ENCODE results near the gene CEBPB.
"Not testable (repeated sequence)": the region's sequence is repeated elsewhere in the genome, so short reads cannot be mapped to it uniquely, and the experiment has no call there.

CEBPB gene

GRCh38 chr20:50193836-50194421 lies 3.3 kb downstream of the CEBPB start:
- no peak for DNase-seq

GRCh38 chr20:50194422-50194830 lies 3.8 kb downstream of the CEBPB start:
- DNase-seq, result no peak

GRCh38 chr20:50194831-50195523 lies 4.3 kb downstream of the CEBPB start:
- DNase-seq, result no peak

GRCh38 chr20:50195524-50196120 lies 5.0 kb downstream of the CEBPB start:
- DNase-seq, result no peak

GRCh38 chr20:50196248-50196647 lies 5.6 kb downstream of the CEBPB start:
- DNase-seq, result no peak

GRCh38 chr20:50196896-50197295 lies 6.3 kb downstream of the CEBPB start:
- DNase-seq, result no peak

- no peak for DNase-seq
Observed at GRCh38 chr20:50197463-50198179, 7.0 kb downstream of the CEBPB start.

GRCh38 chr20:50198180-50198666 lies 7.6 kb downstream of the CEBPB start:
- DNase-seq, result no peak

GRCh38 chr20:50198716-50199115 lies 8.1 kb downstream of the CEBPB start:
- no peak for DNase-seq

GRCh38 chr20:50199703-50200102 lies 9.1 kb downstream of the CEBPB start:
- DNase-seq, result no peak

- DNase-seq, result no peak
Observed at GRCh38 chr20:50200482-50201104, 10.0 kb downstream of the CEBPB start.

- DNase-seq, result not testable (repeated sequence)
Observed at GRCh38 chr20:50201710-50202109, 11.1 kb downstream of the CEBPB start.

- no peak for DNase-seq
Observed at GRCh38 chr20:50202677-50203076, 12.0 kb downstream of the CEBPB start.

GRCh38 chr20:50203951-50204937 lies 13.6 kb downstream of the CEBPB start:
- DNase-seq, result no peak

GRCh38 chr20:50207026-50207425 lies 16.4 kb downstream of the CEBPB start:
- DNase-seq, result no peak

- DNase-seq, result no peak
Observed at GRCh38 chr20:50208085-50208491, 17.5 kb downstream of the CEBPB start.

- not testable (repeated sequence) for DNase-seq
Observed at GRCh38 chr20:50208815-50209214, 18.2 kb downstream of the CEBPB start.

- DNase-seq, result no peak
Observed at GRCh38 chr20:50210066-50210619, 19.5 kb downstream of the CEBPB start.

GRCh38 chr20:50211091-50211490 lies 20.5 kb downstream of the CEBPB start:
- no peak for DNase-seq

GRCh38 chr20:50213531-50214106 lies 23.0 kb downstream of the CEBPB start:
- no peak for DNase-seq
